Activated CD4-positive, alpha-beta memory T cell treated with anti-CD3 and anti-CD28 coated beads, Interleukin-2, amount 10 ng/mL, durations not matched to agents 7 days and 5 days (primary cell): Measurements from ENCODE around the gene ZNF274. TPM values are rescaled to one million over a fixed set of nuclear protein-coding genes. Genes with fewer than 3 reads are reported as not detected.
"Not testable (repeated sequence)": the region's sequence is repeated elsewhere in the genome, so short reads cannot be mapped to it uniquely, and the experiment has no call there.

ENCODE experiments used
- CTCF ChIA-PET: fragments of 350-600 bp; sonication (Branson Sonifier 250); formaldehyde crosslinking; loops from one replicate; lab custom pipeline; 2021; ENCODE audit warnings: antibody characterized with exemption, inconsistent platforms; lab: Charles Lee
- POLR2A ChIA-PET: fragments of 350-600 bp; sonication (Branson Sonifier 250); formaldehyde crosslinking; loops from one replicate; lab custom pipeline; 2021; ENCODE audit warnings: antibody characterized with exemption; lab: Charles Lee
- DNase-seq: peaks from one replicate; pipeline ENCODE4 v3.0.0-alpha.2; 2020
- H3K27ac Mint-ChIP-seq: one replicate; pipeline ENCODE4 v1.8.0; 2021; ENCODE audit warnings: mild to moderate bottlenecking, mixed read lengths
- H3K27me3 Mint-ChIP-seq: one replicate; pipeline ENCODE4 v1.8.0; 2021; ENCODE audit warnings: mixed read lengths
- H3K36me3 Mint-ChIP-seq: one replicate; pipeline ENCODE4 v1.8.0; 2021; ENCODE audit warnings: low read depth, mixed read lengths
- H3K4me1 Mint-ChIP-seq: one replicate; pipeline ENCODE4 v1.8.0; 2021; ENCODE audit warnings: mixed read lengths
- H3K4me3 Mint-ChIP-seq: one replicate; pipeline ENCODE4 v1.8.0; 2021; ENCODE audit warnings: mild to moderate bottlenecking, mixed read lengths
- H3K9me3 Mint-ChIP-seq: one replicate; pipeline ENCODE4 v1.8.0; 2021; ENCODE audit warnings: mixed read lengths
- total RNA-seq, 2 experiments: library from RNA; stranded (reverse); gene quantifications; one replicate each; pipeline ENCODE4 v1.2.3, GENCODE V29; 2021

Gene ZNF274
- 10 to 100 TPM; 27.0 to 29.2 TPM for total RNA-seq

DNA sequence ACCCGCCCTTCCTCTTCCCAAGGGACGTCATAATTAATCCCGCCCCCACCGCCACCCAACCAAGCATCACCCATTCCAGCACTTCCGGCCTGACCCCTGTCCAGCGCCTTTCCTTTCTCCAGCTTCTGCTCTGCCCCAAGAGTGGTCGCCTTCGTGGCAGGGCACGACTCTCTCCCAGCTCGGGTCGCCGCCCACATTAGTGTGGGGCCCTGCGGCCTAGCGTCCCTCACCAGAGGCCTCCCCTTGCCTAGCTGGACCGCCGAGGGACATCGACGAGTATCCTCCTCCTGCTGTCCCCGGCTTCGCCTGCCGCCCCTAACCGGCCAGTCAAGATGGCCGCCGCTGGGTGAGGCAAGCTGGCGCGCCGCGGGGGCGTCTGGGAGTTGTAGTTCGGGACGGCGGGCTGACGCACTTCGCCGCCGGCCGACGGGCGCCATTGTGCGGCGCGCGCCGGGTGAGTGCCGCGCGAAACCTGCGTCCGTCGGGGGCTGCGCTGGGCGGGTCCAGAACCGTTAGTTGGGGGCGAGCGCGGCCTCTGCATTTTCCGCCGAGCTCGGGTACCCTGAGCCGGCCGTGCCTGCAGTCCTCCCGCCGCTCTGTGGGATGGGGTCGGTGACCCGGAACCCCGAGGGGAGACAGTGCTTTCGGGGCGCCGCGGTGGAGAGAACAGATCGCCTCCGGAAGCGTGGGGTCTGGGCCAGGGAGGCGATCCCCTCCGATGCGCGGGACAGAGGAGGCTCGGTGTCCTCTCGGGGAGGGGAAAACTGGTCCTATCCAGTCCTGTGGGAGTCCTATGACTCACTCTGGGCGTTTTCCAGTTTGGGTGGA lies at the start of gene ZNF274:
Gene ZNF274 (plus strand): TSS at position 73 of the 828 bp plus-strand sequence. CDS start 905 bp downstream, outside the sequence.
- Mint-ChIP-seq H3K9me3 (peaks cover 38% of the 10 kb centered on the region), H3K27me3 (no peaks in the 10 kb centered on the region), H3K4me3 (peak within 1 kb of the TSS; percentile 89), H3K4me1 (peaks cover 21% of the 10 kb centered on the region), H3K27ac (peak within 1 kb of the TSS; percentile 99), H3K36me3 (peaks cover 70% of the 10 kb centered on the region)
- POLR2A ChIA-PET, result interaction anchor here (0.6 to 2.6 kb wide), 36 partner anchors 10 to 1357 kb away, joined by 3 to 22 read pairs (median 4); partner anchors contain the start of genes RPS5, ZBTB45, ZNF134 and ZNF135
- CTCF ChIA-PET, result interaction anchor here (0.5 to 1.7 kb wide), 2 partner anchors 173 to 336 kb away, joined by 3 to 8 read pairs; partner anchors contain the start of gene ZBTB45
- DNase-seq, result peak; percentile 94

DNA sequence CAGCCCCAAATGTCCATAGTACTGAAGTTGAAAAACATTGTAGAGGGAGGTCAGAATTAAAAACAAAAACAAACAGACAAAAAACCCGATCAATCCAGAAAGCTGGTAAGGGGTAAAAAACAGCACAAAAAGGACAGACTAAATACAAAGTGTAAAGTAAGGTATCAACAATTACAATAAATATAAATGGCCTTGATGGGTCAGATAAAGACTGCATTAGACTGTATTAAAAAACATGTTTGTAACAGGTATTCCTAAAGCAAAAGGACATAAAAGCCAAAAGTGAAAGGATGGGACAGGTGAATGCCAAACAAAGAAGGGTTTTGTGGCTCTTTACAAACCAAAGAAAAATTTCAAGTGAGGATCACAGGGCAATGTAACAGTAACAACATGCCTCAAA lies 48.6 kb upstream of the ZNF274 start:
- Mint-ChIP-seq H3K27ac (no peak overlapping the region), H3K9me3 (peaks cover 58% of the 10 kb centered on the region), H3K27me3 (no peaks in the 10 kb centered on the region), H3K4me3 (no peak overlapping the region), H3K4me1 (no peaks in the 10 kb centered on the region), H3K36me3 (peaks cover 68% of the 10 kb centered on the region)
- POLR2A ChIA-PET, result no interaction called here
- CTCF ChIA-PET, result no interaction called here
- DNase-seq, result no peak

DNA sequence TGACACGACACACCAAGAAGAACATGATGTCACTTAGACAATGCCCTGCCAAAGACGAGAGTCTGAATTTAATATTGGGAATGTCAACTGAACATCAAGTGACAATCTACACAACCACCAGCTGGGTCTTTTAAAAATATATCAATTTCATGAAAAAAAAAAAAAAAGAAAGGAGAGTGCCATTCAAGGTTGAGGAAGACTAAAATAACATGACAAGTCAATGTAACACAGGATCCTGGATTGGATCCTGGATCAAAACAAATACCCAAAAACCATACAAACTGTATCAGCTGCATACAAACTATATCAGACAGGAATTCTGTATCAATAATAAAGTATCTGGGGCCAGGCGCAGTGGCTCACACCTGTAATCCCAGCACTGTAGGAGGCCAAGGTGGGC lies 37.0 kb upstream of the ZNF274 start:
- POLR2A ChIA-PET, result no interaction called here
- Mint-ChIP-seq H3K4me3 (no peak overlapping the region), H3K4me1 (peaks cover 9% of the 10 kb centered on the region), H3K36me3 (peaks cover 38% of the 10 kb centered on the region), H3K27me3 (no peaks in the 10 kb centered on the region), H3K27ac (no peak overlapping the region), H3K9me3 (peaks cover 28% of the 10 kb centered on the region)
- CTCF ChIA-PET, result no interaction called here
- DNase-seq, result no peak

DNA sequence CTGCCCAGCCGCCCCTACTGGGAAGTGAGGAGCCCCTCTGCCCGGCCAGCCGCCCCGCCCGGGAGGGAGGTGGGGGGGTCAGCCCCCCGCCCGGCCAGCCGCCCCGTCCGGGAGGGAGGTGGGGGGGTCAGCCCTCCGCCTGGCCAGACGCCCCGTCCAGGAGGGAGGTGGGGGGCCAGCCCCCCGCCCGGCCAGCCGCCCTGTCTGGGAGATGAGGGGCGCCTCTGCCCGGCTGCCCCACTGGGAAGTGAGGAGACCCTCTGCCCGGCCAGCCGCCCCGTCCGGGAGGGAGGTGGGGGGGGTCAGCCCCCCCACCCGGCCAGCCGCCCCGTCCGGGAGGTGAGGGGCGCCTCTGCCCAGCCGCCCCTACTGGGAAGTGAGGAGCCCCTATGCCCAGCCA lies 35.4 kb upstream of the ZNF274 start:
- H3K4me3 Mint-ChIP-seq, DNase-seq, H3K27me3 Mint-ChIP-seq, H3K27ac Mint-ChIP-seq, POLR2A ChIA-PET, CTCF ChIA-PET: not testable (repeated sequence)
- H3K9me3 Mint-ChIP-seq, result peaks cover 33% of the 10 kb centered on the region
- peaks cover 30% of the 10 kb centered on the region for H3K36me3 Mint-ChIP-seq
- H3K4me1 Mint-ChIP-seq, result peaks cover 10% of the 10 kb centered on the region

DNA sequence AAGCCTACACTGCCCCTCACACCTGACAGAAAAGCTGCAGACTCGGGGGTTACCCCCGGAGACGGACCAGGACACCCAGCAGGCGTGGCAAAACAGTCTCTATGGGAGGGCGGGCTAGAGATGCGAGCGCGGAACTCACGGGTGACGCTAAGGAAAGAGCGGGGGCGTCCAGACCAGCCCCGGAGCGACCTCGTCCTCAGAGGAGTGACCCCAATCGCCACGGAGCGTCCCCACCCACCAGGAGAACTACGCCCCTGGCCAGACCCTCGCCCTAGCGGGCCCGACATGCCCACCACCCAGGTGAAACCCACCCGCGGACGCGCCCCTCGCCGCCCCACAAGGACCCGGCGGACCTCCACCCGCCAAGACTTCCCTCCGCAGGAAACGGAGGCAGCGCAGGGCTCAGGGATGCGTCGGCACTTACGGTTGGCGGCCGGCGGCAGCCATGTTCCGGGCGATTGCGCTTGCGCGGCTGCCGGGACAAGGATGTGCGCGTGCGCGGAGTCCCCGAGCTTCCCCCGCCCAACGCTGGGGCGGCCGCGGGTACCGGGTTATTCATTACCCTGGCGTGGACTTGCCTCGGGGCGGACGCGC lies 32.4 kb upstream of the ZNF274 start, which contains the start of gene ZNF329:
Gene ZNF329 (minus strand): TSS at position 462 of the 594 bp plus-strand sequence. CDS start 21,286 bp downstream, outside the sequence.
- CTCF ChIA-PET, result interaction anchor here (1.3 kb wide), 1 partner anchor 148 kb away, joined by 5 read pairs; the partner anchor contains the start of gene ZNF606

DNA sequence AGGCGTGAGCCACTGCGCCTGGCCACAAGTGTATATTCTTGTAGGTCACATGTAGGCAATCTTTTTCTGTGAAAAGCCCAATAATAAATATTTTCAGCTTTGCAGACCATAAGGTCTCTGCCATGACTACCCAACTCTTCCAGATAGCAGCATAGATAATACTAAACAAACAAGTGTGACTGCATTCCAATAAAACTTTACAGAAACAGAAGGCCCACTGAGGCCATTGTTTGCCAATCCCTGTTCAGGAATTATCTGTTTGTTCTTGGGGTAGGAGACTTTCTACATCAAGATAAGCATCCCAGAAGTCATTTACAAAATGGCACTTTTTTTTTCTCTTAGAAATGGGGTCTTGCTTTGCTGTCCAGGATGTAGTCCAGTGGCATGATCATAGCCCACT lies 29.5 kb upstream of the ZNF274 start:
- Mint-ChIP-seq H3K4me3 (peak overlapping the region; percentile 63), H3K4me1 (peaks cover 13% of the 10 kb centered on the region), H3K9me3 (peaks cover 35% of the 10 kb centered on the region), H3K27me3 (no peaks in the 10 kb centered on the region), H3K36me3 (peaks cover 12% of the 10 kb centered on the region), H3K27ac (no peak overlapping the region)
- CTCF ChIA-PET, result no interaction called here
- DNase-seq, result no peak
- POLR2A ChIA-PET, result interaction anchor here (0.7 to 1.4 kb wide), 2 partner anchors 30 to 366 kb away, joined by 3 to 5 read pairs; partner anchors contain the start of genes ZBTB45 and ZNF274

More for the DNA sequence above, 32.4 kb upstream of the ZNF274 start, which contains the start of gene ZNF329:
- H3K9me3 Mint-ChIP-seq, result peaks cover 30% of the 10 kb centered on the region
- peak; percentile 90 for DNase-seq
- H3K27me3 Mint-ChIP-seq, result no peaks in the 10 kb centered on the region
- H3K4me1 Mint-ChIP-seq, result peaks cover 13% of the 10 kb centered on the region
- H3K27ac Mint-ChIP-seq, result peak within 1 kb of the TSS; percentile 57
- POLR2A ChIA-PET, result interaction anchor here (1.0 to 2.7 kb wide), 4 partner anchors 33 to 469 kb away, joined by 3 to 8 read pairs (median 5); partner anchors contain the start of genes ZNF274, ZNF551 and ZNF606
- H3K36me3 Mint-ChIP-seq, result peaks cover 18% of the 10 kb centered on the region
- H3K4me3 Mint-ChIP-seq, result peak within 1 kb of the TSS; percentile 82

DNA sequence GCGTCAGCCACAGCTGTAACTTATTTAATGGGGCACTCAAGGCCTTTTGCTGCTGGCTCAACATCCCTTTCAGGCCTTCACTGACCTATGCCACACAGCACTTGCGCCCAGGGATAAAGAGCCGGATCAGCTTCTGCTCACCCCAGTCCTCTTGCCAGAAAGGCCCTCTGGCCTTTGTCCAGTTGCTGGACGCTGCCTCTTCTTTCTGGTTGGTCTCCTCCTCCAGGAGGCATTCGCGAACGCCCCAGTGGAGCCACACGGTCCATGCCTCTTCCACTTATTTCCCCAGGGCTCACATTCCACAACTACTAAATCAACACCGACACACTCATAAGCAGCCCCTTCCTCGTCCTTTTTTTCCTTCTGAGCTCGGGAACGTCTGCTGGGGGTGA lies 28.6 kb upstream of the ZNF274 start:
- Mint-ChIP-seq H3K27me3 (no peaks in the 10 kb centered on the region), H3K4me1 (peaks cover 12% of the 10 kb centered on the region), H3K4me3 (peak overlapping the region; percentile 63), H3K9me3 (peaks cover 30% of the 10 kb centered on the region), H3K36me3 (peaks cover 11% of the 10 kb centered on the region), H3K27ac (no peak overlapping the region)
- POLR2A ChIA-PET, result interaction anchor here (0.7 to 1.5 kb wide), 3 partner anchors 29 to 473 kb away, joined by 3 to 5 read pairs (median 4); partner anchors contain the start of genes ZBTB45, ZNF274 and ZNF551
- no peak for DNase-seq
- CTCF ChIA-PET, result no interaction called here

DNA sequence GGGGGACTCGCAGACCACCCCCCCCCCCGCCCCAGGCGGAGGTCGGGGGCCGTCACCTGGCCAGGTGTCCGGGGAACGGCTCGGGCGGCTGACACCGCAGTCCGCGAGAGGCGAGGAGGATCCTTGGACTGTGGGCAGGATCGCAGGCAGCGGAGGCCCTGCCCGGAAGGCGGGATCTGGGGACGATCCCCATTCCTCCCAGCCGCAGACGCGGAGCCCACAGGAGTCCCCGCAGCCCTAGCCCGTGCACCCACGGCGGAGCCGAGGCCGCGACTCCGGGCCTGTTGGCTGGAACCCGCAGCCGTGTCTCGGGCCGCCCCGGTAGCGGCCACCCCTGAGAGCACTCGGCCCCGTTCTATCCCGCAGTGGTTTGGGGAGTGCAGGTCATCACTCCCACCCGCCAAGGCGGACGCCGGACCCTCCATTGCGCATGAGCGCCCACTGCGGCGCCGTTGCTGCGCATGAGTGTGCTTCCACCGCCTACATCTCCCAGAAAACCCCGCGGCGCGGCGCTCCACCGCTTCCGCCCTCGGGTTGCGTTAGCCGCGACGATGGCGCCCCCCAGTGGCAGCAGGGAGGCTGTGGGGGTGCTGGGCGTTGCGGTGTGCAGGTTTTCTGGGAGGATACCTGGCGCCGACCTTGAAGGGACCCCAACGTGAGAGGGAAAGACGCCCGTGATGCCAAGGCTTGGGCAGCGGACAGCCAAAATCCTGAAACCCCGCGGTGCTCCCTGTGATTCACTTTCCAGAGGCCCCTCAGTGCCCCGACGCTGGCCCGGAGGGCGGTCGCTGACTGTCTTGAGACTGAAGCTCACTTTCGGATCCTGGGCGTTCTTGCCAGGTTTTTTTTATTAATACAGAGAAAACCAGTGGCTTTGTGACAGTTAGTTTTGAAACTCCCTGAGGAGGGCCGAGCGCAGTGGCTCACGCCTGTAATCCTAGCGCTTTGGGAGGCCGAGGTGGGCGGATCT lies 27.9 kb upstream of the ZNF274 start:
- no peaks in the 10 kb centered on the region for H3K27me3 Mint-ChIP-seq
- POLR2A ChIA-PET, result interaction anchor here (0.9 to 1.5 kb wide), 2 partner anchors 238 to 473 kb away, joined by 3 to 4 read pairs; partner anchors contain the start of genes ZNF417 and ZNF551
- H3K9me3 Mint-ChIP-seq, result peaks cover 25% of the 10 kb centered on the region
- CTCF ChIA-PET, result interaction anchor here (0.5 to 1.1 kb wide), 3 partner anchors 56 to 202 kb away, joined by 3 to 4 read pairs (median 4); no protein-coding TSS in a partner anchor
- peak overlapping the region; percentile 66 for H3K4me3 Mint-ChIP-seq
- peaks cover 7% of the 10 kb centered on the region for H3K4me1 Mint-ChIP-seq
- peak; percentile 96 for DNase-seq
- H3K36me3 Mint-ChIP-seq, result peaks cover 9% of the 10 kb centered on the region
- H3K27ac Mint-ChIP-seq, result no peak overlapping the region

DNA sequence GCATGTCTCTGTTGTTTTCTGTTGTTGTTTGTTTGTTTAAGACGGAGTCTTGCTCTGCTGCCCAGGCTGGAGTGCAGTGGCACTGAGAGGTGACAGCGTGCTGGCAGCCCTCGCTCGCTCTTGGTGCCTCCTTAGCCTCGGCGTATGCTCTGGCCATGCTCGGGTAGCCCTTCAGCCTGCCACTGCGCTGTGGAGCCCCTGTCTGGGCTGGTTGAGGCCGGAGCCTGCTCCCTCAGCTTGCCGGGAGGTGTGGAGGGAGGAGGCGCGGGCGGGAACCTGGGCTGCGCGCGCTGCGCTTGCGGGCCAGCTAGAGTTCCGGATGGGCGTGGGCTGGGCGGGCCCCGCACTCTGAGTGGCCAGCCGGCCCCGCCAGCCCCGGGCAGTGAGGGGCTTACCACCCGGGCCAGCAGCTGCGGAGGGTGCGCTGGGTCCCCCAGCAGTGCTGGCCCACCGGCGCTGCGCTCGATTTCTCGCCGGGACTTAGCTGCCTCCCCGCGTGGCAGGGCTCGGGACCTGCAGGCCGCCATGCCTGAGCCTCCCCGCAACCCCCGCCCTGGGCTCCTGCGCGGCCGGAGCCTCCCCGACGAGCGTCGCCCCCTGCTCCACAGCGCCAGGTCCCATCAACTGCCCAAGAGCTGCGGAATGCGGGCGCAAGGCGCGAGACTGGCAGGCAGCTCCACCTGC lies 25.7 kb upstream of the ZNF274 start:
- peaks cover 2% of the 10 kb centered on the region for H3K4me1 Mint-ChIP-seq
- H3K27me3 Mint-ChIP-seq, result no peaks in the 10 kb centered on the region
- ChIA-PET CTCF (no interaction called here), POLR2A (no interaction called here)
- H3K9me3 Mint-ChIP-seq, result peaks cover 22% of the 10 kb centered on the region
- peaks cover 2% of the 10 kb centered on the region for H3K36me3 Mint-ChIP-seq
- no peak for DNase-seq
- no peak overlapping the region for H3K27ac Mint-ChIP-seq
- no peak overlapping the region for H3K4me3 Mint-ChIP-seq

DNA sequence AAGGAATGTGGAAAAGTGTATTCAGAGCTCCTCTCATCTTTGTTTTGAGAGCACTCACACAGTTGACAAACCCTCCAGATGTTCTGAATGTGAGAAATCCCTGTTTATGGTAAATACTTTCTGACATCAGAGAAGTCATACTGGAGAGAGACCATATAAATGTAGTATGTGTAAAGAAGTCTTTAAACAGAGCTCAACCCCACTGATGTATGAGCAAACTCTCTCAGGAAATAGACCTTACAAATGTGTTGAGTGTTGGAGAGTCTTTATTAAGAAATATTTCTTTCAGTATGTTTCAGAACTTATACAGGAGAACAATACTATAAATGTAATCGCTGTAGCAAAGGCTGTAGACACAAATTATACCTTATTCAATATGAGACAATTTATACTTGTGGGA lies 16.6 kb upstream of the ZNF274 start:
- ChIA-PET POLR2A (no interaction called here), CTCF (no interaction called here)
- Mint-ChIP-seq H3K4me1 (no peaks in the 10 kb centered on the region), H3K27me3 (no peaks in the 10 kb centered on the region), H3K4me3 (no peak overlapping the region), H3K36me3 (peaks cover 14% of the 10 kb centered on the region), H3K27ac (no peak overlapping the region), H3K9me3 (peaks cover 48% of the 10 kb centered on the region)
- no peak for DNase-seq

DNA sequence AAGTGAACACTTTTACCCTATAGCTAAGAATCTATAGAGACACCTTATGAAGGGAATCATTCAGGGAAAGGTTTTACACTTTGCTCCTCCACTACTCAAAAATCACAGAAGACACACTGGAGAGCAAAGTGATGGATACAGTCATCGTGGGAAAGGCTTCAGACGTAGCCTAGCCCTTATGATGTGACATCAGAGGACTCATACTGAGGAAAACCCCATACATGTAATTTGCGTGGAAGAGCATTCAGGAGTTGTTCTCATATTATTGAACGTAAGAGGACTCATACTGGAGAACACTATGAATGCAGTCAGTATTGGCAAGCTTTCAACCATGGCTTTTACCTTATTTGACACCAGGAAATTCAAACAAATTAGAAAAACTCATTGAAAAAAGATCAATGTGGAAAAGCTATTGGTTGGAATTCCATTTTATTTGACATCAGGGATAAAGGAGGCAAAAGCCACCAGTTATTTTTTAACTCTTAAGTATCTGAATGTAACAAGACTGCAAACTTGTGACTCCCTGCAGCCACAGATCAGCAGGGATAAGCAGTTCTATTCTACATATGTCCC lies 16.1 kb upstream of the ZNF274 start:
- Mint-ChIP-seq H3K27ac (no peak overlapping the region), H3K27me3 (no peaks in the 10 kb centered on the region), H3K4me3 (no peak overlapping the region), H3K4me1 (no peaks in the 10 kb centered on the region), H3K36me3 (peaks cover 14% of the 10 kb centered on the region), H3K9me3 (peaks cover 46% of the 10 kb centered on the region)
- POLR2A ChIA-PET, result no interaction called here
- CTCF ChIA-PET, result no interaction called here
- DNase-seq, result no peak
